ENCODE results near the gene KCNAB1. TPM values are rescaled to one million over a fixed set of nuclear protein-coding genes. Genes with fewer than 3 reads are reported as not detected.

Gene KCNAB1
- total RNA-seq, 1 experiment from 2014 or later = not detected

GRCh38 chr3:156576051-156576450, 455.7 kb downstream of the KCNAB1 start:
- BruUV-seq (replicated peaks) = no TSS peak
- no peak overlapping the region for H3K9ac ChIP-seq (ENCODE audit: low read length)
- no peaks in the 10 kb centered on the region for H3K9me2 ChIP-seq (replicated peaks; ENCODE audit: low read length)
- no peaks in the 10 kb centered on the region for H4K20me1 ChIP-seq (ENCODE audit: low read length)
- no peak for TF ChIP-seq EZH2phosphoT487 (IDR thresholded peaks at IDR 0.05; ENCODE audit: borderline replicate concordance, low read length)
- no peak for TF ChIP-seq CTCF (conservative IDR thresholded peaks at IDR 0.05; ENCODE audit: low read depth, low read length)
- no peak overlapping the region for H2AFZ ChIP-seq (ENCODE audit: low read length)
- ChIA-PET POLR2A (ENCODE audit: unreplicated experiment) (no interaction called here), CTCF (no interaction called here)
- H3K27ac ChIP-seq (ENCODE audit: low read length) = no peak overlapping the region
- no peaks in the 10 kb centered on the region for H3K9me3 ChIP-seq (ENCODE audit: low read length)
- no peak for DNase-seq
- ATAC-seq = no peak
- H3K4me2 ChIP-seq (ENCODE audit: low read length) = no peak overlapping the region
- H3K4me3 ChIP-seq (ENCODE audit: low read length) = no peak overlapping the region
- no peaks in the 10 kb centered on the region for H3K36me3 ChIP-seq (ENCODE audit: low read depth, low read length)
- intact Hi-C loops (cut with micrococcal nuclease) = no loop called here
- no peaks in the 10 kb centered on the region for H3K27me3 ChIP-seq (ENCODE audit: low read length)
- no peaks in the 10 kb centered on the region for H3F3A ChIP-seq (ENCODE audit: low read length, unreplicated experiment)
- H3K79me2 ChIP-seq (ENCODE audit: low read length) = no peaks in the 10 kb centered on the region
- no peaks in the 10 kb centered on the region; the same call in 1 of the 2 replicates for H3K4me1 ChIP-seq (ENCODE audit: insufficient read depth, low read length)

GRCh38 chr3:156576651-156577348, 456.4 kb downstream of the KCNAB1 start:
- Histone ChIP-seq H2AFZ (ENCODE audit: low read length) (no peak overlapping the region), H3K9ac (ENCODE audit: low read length) (no peak overlapping the region), H3K9me2 (replicated peaks; ENCODE audit: low read length) (no peaks in the 10 kb centered on the region), H3K4me3 (ENCODE audit: low read length) (no peak overlapping the region), H3K79me2 (ENCODE audit: low read length) (no peaks in the 10 kb centered on the region), H3K27ac (ENCODE audit: low read length) (no peak overlapping the region), H3K36me3 (ENCODE audit: low read depth, low read length) (no peaks in the 10 kb centered on the region), H3K4me2 (ENCODE audit: low read length) (no peak overlapping the region), H3K4me1 (ENCODE audit: insufficient read depth, low read length) (no peaks in the 10 kb centered on the region; the same call in 1 of the 2 replicates), H3F3A (ENCODE audit: low read length, unreplicated experiment) (no peaks in the 10 kb centered on the region), H3K9me3 (ENCODE audit: low read length) (no peaks in the 10 kb centered on the region), H3K27me3 (ENCODE audit: low read length) (no peaks in the 10 kb centered on the region), H4K20me1 (ENCODE audit: low read length) (no peaks in the 10 kb centered on the region)
- TF ChIP-seq EZH2 (IDR thresholded peaks at IDR 0.05; ENCODE audit: low read length, unreplicated experiment) (no peak), CTCF (conservative IDR thresholded peaks at IDR 0.05; ENCODE audit: low read depth, low read length) (0 out of 2 replicates have a peak, but pooled peaks have one; percentile 22)
- ATAC-seq (no peak), DNase-seq (no peak)
- intact Hi-C loops (cut with micrococcal nuclease) = no loop called here
- CTCF ChIA-PET = no interaction called here
- POLR2A ChIA-PET (ENCODE audit: unreplicated experiment) = no interaction called here
- BruUV-seq (replicated peaks) = no TSS peak

- Histone ChIP-seq H3K4me1 (ENCODE audit: insufficient read depth, low read length) (no peaks in the 10 kb centered on the region; the same call in 1 of the 2 replicates), H3K4me3 (ENCODE audit: low read length) (no peak overlapping the region), H2AFZ (ENCODE audit: low read length) (no peak overlapping the region), H4K20me1 (ENCODE audit: low read length) (no peaks in the 10 kb centered on the region), H3K4me2 (ENCODE audit: low read length) (no peak overlapping the region), H3K27ac (ENCODE audit: low read length) (no peak overlapping the region), H3K9me3 (ENCODE audit: low read length) (no peaks in the 10 kb centered on the region), H3K27me3 (ENCODE audit: low read length) (no peaks in the 10 kb centered on the region), H3F3A (ENCODE audit: low read length, unreplicated experiment) (no peaks in the 10 kb centered on the region), H3K9ac (ENCODE audit: low read length) (no peak overlapping the region), H3K79me2 (ENCODE audit: low read length) (no peaks in the 10 kb centered on the region), H3K36me3 (ENCODE audit: low read depth, low read length) (no peaks in the 10 kb centered on the region), H3K9me2 (replicated peaks; ENCODE audit: low read length) (no peaks in the 10 kb centered on the region)
- intact Hi-C loops (cut with micrococcal nuclease) = no loop called here
- ATAC-seq (peak; percentile 79), DNase-seq (peak; percentile 53)
- POLR2A ChIA-PET (ENCODE audit: unreplicated experiment) = no interaction called here
- CTCF ChIA-PET = no interaction called here
- TF ChIP-seq CTCF (conservative IDR thresholded peaks at IDR 0.05; ENCODE audit: low read depth, low read length) = no peak
- no peak for TF ChIP-seq EZH2phosphoT487 (IDR thresholded peaks at IDR 0.05; ENCODE audit: borderline replicate concordance, low read length)
- TF ChIP-seq EZH2 (IDR thresholded peaks at IDR 0.05; ENCODE audit: low read length, unreplicated experiment) = no peak
- BruUV-seq (replicated peaks) = no TSS peak
Observed at GRCh38 chr3:156577736-156578135, 457.4 kb downstream of the KCNAB1 start.

Data from PC-3 (cell line).